MM.1S (cell line): ENCODE data around the gene FMNL1.

Experiments used
- CTCF ChIP-seq: fragments of 300-600 bp; sonication (generic); IDR thresholded peaks from 2 replicates; pipeline ENCODE4 v1.5.1; 2016; ENCODE audit warnings: antibody characterized with exemption, low read length, mixed read lengths
- EZH2 ChIP-seq: fragments of 300-600 bp; sonication (generic); optimal IDR thresholded peaks from 2 replicates; pipeline ENCODE3; 2017; ENCODE audit warnings: low read depth, mild to moderate bottlenecking, antibody characterized with exemption, low read length, mixed read lengths
- EZH2phosphoT487 ChIP-seq: fragments of 300-600 bp; sonication (generic); IDR thresholded peaks from 2 replicates; pipeline ENCODE4 v1.6.1; 2018; ENCODE audit warnings: antibody characterized with exemption, low read length

GRCh38 chr17:45234641-45235415 lies 13.1 kb downstream of the FMNL1 start:
- no peak for TF ChIP-seq EZH2
- TF ChIP-seq CTCF, result peak; percentile 42
- TF ChIP-seq EZH2phosphoT487, result no peak
